GM12801 (cell line): ENCODE results near the gene LSMEM2.

Experiments
- CTCF ChIP-seq: IDR thresholded peaks from one replicate; pipeline ENCODE4 v1.5.1; 2011; ENCODE audit warnings: control low read depth; ENCODE audit not compliant: insufficient read length; ENCODE audit errors: extremely low read depth

The LSMEM2 gene

GRCh38 chr3:50263478-50264382 lies 15.2 kb upstream of the LSMEM2 start:
- no peak for TF ChIP-seq CTCF

DNA sequence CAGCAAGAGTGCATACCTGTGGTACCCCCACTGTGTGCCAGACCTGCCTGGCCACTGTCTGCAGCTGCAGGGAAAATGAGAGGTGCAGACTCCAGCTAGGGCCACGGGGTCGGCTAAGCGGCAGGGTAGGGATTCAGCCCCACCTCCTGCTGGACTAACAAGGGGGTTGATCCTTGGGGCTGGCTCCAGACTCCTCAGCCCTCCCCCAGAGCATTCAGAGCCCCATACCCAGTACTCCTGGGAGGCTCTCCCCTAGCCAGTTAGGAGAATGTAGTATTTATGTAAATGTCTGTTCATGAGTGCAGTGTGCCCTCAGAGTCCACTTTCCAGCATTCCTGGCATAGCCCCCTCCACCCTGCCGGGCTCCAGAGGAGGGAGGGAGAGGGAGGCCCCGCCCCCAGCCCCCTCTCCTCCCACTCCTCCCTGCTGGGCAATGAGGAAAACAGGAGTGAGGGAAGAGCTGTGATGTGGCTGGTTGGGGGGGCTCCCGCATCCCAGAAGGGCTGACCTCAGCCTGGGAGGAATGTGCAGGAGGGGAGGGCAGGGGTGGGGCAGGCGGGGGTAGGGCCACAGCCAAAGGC lies 14.4 kb upstream of the LSMEM2 start:
- TF ChIP-seq CTCF: no peak

GRCh38 chr3:50264964-50265485 lies 13.9 kb upstream of the LSMEM2 start:
- TF ChIP-seq CTCF: no peak

- no peak for TF ChIP-seq CTCF
These were observed 13.3 kb upstream of the LSMEM2 start for GRCh38 chr3:50265571-50265970.

- no peak for TF ChIP-seq CTCF
These were observed 12.9 kb upstream of the LSMEM2 start for GRCh38 chr3:50266017-50266416.

GRCh38 chr3:50266836-50267235 lies 12.1 kb upstream of the LSMEM2 start:
- TF ChIP-seq CTCF: no peak

GRCh38 chr3:50267280-50267913 lies 11.5 kb upstream of the LSMEM2 start:
- TF ChIP-seq CTCF: no peak
